ENCODE measurements around the gene PPFIA1.
"Not testable (repeated sequence)": the region's sequence is repeated elsewhere in the genome, so short reads cannot be mapped to it uniquely, and the experiment has no call there.

Gene PPFIA1

GRCh38 chr11:70394211-70394950, 123.9 kb downstream of the PPFIA1 start:
- DNase-seq (ENCODE audit: low spot score) = no peak

- DNase-seq (ENCODE audit: low spot score) = peak; percentile 11
Observed at GRCh38 chr11:70397336-70397982, 127.0 kb downstream of the PPFIA1 start.

DNA sequence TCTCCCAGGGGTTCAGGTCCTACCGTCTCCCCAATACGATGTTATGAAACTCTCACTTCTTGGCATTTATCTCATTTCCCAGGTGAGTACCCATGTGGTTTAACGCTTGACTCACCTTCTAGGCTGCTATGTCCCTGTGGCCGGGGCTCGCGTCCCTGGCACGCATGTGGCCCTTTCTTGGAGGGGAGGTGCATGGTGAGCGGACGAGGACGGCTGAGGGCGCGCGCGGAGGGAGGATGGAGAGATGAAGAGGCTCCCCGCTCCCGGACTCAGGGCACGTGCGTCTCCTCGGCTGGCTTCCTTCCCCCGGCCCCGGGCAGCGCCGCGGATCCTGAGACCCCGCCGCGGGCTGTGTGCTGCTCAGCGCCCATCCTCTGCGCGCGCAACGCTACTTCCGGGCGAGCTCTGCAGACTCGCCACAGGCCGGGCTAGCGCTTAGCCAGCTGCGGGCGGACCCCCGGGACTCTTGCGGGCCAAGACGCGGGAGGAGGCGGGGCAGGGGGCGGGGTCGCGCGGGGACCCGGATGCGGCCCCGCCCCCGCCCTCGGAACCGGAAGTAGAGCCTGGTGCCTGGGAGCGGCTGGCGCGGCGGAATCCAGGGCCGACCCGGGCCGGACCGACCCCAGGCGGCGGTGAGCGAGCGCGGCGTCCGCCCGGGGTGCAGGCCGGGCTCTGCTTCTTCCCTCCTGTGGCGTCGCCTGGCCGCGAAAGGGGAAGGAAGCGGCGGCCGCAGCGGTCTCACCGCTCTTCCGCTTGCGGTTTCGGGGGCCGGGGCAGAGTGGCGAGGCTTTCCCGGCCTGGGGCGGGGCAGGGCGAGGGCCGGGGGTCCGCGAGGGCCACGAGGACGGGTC, 127.7 kb downstream of the PPFIA1 start, which contains the start of gene CTTN:
CTTN (plus strand) TSS at position 547 of the 851 bp plus-strand sequence. CDS start 8,769 bp downstream, outside the sequence.
- DNase-seq (ENCODE audit: low spot score) = peak; percentile 96

- DNase-seq (ENCODE audit: low spot score) = no peak
Observed at GRCh38 chr11:70398834-70399680, 128.6 kb downstream of the PPFIA1 start.

- peak; percentile 97 for DNase-seq (ENCODE audit: low spot score)
Observed at GRCh38 chr11:70399681-70400112, 129.2 kb downstream of the PPFIA1 start.

GRCh38 chr11:70400643-70401042, 130.2 kb downstream of the PPFIA1 start:
- DNase-seq (ENCODE audit: low spot score) = no peak

DNA sequence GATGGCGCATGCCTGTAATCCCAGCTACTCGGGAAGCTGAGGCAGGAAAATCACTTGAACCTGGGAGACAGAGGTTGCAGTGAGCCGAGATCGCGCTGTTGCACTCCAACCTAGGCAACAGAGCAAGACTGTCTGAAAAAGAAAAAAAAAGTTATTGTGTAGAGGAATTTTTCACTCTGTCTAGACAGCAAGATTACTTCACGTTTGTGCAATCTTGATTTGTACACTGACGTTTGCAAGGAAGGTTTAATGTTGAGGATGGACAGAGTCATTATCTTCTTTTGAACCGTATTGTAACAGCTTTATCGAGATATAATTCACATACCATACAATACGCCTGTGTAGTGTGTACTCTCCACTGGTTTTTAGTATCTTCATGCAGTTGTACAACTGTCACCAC, 131.5 kb downstream of the PPFIA1 start:
- no peak for DNase-seq (ENCODE audit: low spot score)

DNA sequence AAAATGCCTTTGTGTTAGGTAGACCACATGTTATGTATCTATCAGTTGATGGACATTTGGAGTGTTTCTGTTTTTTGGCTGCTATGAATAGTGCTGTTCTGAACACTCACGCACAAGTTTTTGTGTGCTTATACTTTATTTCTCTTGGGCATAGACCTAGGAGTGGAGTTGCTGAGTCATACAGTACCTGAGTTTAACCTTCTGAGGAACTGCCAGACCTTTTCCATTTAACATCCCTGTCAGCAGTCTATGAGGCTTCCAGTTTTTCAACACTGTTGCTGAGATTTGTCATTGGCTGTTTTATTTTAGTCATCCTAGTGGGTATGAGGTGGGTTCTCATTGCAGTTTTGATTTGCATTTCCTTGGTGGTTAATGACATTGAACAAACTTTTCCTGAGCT, 132.2 kb downstream of the PPFIA1 start:
- no peak for DNase-seq (ENCODE audit: low spot score)

DNA sequence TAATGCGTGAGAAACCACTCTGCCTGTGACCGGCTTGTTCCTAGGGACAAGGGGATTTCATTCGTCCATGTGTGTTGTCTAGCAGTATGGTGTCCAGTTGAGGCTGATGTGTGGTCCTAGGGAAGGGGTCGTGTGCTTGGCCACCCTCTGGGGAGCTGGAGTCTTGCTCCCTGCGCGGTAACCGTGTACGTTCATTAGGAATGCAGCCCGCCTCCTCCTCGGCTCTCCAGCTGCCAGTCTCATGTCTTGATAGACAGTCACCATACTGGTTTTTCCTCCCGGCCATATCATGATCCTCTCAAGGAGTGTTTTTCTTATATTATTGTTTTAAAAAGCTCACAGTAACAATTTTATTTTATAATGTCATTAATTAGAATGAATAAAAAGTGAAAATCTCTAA, 133.8 kb downstream of the PPFIA1 start:
- no peak for DNase-seq (ENCODE audit: low spot score)

GRCh38 chr11:70405679-70406395, 135.3 kb downstream of the PPFIA1 start:
- no peak for DNase-seq (ENCODE audit: low spot score)

- no peak for DNase-seq (ENCODE audit: low spot score)
Observed at GRCh38 chr11:70407121-70407520, 136.6 kb downstream of the PPFIA1 start.

- DNase-seq (ENCODE audit: low spot score) = no peak
Observed at GRCh38 chr11:70407814-70408213, 137.3 kb downstream of the PPFIA1 start.

GRCh38 chr11:70408326-70408725, 137.8 kb downstream of the PPFIA1 start:
- DNase-seq (ENCODE audit: low spot score) = not testable (repeated sequence)

DNA sequence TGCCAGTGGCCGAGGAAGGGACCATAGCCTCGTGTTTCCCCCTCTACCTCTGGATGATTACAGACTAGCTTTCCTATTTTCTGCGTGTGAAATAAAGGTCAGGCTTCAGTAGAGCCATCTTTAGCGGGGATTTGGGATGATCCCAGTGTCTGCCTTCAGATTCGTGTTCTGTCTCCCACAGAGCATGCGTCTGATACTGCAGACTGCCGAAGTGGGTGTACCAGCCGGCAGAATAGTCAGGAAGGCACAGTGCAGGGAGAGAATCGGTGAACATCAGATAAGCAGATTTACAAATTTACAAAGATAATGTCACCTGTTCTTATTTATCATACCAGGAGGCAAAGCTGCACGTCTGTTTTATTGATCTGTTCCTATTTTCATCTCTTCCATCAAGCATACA, 138.9 kb downstream of the PPFIA1 start:
- no peak for DNase-seq (ENCODE audit: low spot score)

DNA sequence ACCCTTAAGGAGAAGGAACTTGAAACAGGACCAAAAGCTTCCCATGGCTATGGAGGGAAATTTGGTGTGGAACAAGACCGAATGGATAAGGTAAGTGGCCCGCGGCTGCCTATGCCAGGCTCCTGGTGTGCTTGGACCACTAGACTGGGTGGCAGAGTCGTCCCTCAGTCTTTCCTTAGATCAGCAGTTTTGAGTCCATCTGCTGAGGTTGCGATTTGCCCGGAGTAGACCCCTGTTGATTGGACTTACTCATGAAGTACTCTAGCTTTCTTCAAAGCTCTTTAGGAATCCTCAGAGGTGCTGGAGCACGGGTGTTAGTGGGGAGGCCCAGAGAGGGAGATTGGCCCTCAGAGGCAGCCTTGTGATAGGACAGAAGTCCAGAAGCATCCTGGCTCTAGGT, 139.4 kb downstream of the PPFIA1 start:
- DNase-seq (ENCODE audit: low spot score) = no peak

DNA sequence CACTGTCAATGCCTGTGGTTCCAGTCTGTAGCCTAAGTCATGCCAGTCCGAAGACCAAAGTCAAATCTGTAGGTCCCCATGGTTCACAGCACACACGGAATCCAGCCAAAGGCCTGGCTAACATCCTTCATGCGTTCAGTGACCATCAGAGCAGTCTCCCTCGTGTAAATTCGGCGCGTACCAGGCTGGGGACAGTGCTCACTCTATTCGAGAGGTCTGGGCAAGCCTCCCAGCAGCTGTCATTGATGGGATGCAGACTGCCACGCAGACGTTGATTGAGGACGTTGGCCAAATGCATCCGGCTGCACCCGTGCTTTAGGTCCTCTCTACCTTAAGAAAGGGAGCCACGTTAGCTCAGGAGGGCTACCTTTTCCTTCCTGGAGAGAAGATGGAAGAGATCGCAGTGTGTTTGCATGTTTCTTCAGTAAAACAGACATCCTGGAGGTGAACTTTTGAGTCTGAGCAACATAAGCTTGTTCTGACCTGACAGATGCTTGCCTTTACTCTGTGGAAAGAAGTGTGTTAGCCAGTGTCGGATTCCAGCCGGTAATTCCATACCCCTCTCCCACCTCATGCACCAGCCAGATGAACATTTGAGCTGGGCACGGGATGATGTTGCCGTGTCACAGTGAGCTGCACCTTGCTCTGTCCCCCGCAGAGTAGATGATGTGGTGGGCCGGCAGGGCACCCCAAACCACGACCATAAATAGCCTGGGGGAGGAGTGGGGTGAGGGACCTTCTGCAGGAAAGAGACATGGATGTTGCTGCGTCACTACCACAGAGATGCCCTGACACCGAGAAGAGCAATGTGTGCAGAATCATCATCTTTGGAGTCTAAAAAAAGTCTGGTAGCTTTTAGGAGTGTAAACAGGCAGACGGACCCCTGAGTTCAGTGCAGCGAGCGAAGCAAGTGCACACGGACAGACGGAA, 140.1 kb downstream of the PPFIA1 start:
- no peak for DNase-seq (ENCODE audit: low spot score)

- DNase-seq (ENCODE audit: low spot score) = no peak
Observed at GRCh38 chr11:70411713-70412452, 141.4 kb downstream of the PPFIA1 start.

GRCh38 chr11:70413151-70413550, 142.7 kb downstream of the PPFIA1 start:
- no peak for DNase-seq (ENCODE audit: low spot score)

Measured in AG08395 (cell line).